H9 (cell line): Measurements from ENCODE around the gene FUNDC2. TPM values are rescaled to one million over a fixed set of nuclear protein-coding genes. Genes with fewer than 3 reads are reported as not detected.

ENCODE experiments used
- DNase-seq: peaks from one replicate; pipeline ENCODE4 v3.0.0-alpha.2; 2017
- H2AFZ ChIP-seq: one replicate; pipeline ENCODE4 v1.6.1; 2013; ENCODE audit warnings: mild to moderate bottlenecking, low read length, control low read depth, moderate library complexity
- H2AK5ac ChIP-seq: 2 replicates; pipeline ENCODE4 v1.6.1; 2013; ENCODE audit warnings: low read length, control low read depth, mixed read lengths; ENCODE audit not compliant: insufficient read length
- H2BK120ac ChIP-seq: one replicate; pipeline ENCODE4 v1.6.1; 2013; ENCODE audit warnings: low read depth, mild to moderate bottlenecking, low read length, control low read depth, inconsistent platforms; ENCODE audit not compliant: poor library complexity, severe bottlenecking
- H2BK12ac ChIP-seq: 2 replicates; pipeline ENCODE4 v1.6.1; 2013; ENCODE audit warnings: low read length, control low read depth, mixed read lengths, low read depth; ENCODE audit not compliant: insufficient read length
- H2BK15ac ChIP-seq: 2 replicates; pipeline ENCODE4 v1.6.1; 2013; ENCODE audit warnings: low read depth, low read length, control low read depth
- H2BK20ac ChIP-seq: one replicate; pipeline ENCODE4 v1.6.1; 2013; ENCODE audit warnings: low read depth, mild to moderate bottlenecking, low read length, control low read depth, inconsistent platforms; ENCODE audit not compliant: poor library complexity, severe bottlenecking
- H2BK5ac ChIP-seq: 2 replicates; pipeline ENCODE4 v1.6.1; 2013; ENCODE audit warnings: low read length, control low read depth, mixed read lengths; ENCODE audit not compliant: insufficient read length
- H3K14ac ChIP-seq: 2 replicates; pipeline ENCODE4 v1.6.1; 2013; ENCODE audit warnings: low read length, control low read depth; ENCODE audit not compliant: insufficient read depth
- H3K18ac ChIP-seq: 2 replicates; pipeline ENCODE4 v1.6.1; 2013; ENCODE audit warnings: low read depth, mild to moderate bottlenecking, mixed read lengths, low read length, control low read depth; ENCODE audit not compliant: insufficient read length
- H3K23ac ChIP-seq: 2 replicates; pipeline ENCODE4 v1.6.1; 2013; ENCODE audit warnings: low read length, control low read depth, mixed read lengths, low read depth; ENCODE audit not compliant: insufficient read length
- H3K23me2 ChIP-seq: 2 replicates; pipeline ENCODE4 v1.6.1; 2013; ENCODE audit warnings: low read depth, mild to moderate bottlenecking, mixed read lengths, low read length, control low read depth; ENCODE audit not compliant: insufficient read length, poor library complexity, severe bottlenecking
- H3K27ac ChIP-seq: 2 replicates; pipeline ENCODE4 v1.5.1; 2013; ENCODE audit warnings: low read length, control low read depth, mixed read lengths, low read depth; ENCODE audit not compliant: insufficient read length
- H3K27me3 ChIP-seq: 2 replicates; pipeline ENCODE4 v1.6.1; 2013; ENCODE audit warnings: low read length, control low read depth, inconsistent platforms; ENCODE audit not compliant: insufficient read depth
- H3K4ac ChIP-seq: 2 replicates; pipeline ENCODE4 v1.6.1; 2013; ENCODE audit warnings: low read depth, mild to moderate bottlenecking, control low read depth, inconsistent platforms, low read length, moderate library complexity
- H3K4me1 ChIP-seq: 2 replicates; pipeline ENCODE4 v1.6.1; 2013; ENCODE audit warnings: low read length, control low read depth, inconsistent platforms; ENCODE audit not compliant: insufficient read depth
- H3K4me2 ChIP-seq: 2 replicates; pipeline ENCODE4 v1.6.1; 2013; ENCODE audit warnings: low read length, control low read depth, mixed read lengths; ENCODE audit not compliant: insufficient read length, insufficient read depth
- H3K56ac ChIP-seq: 2 replicates; pipeline ENCODE4 v1.6.1; 2013; ENCODE audit warnings: low read depth, mild to moderate bottlenecking, mixed read lengths, low read length, control low read depth; ENCODE audit not compliant: insufficient read length
- H3K79me1 ChIP-seq: 2 replicates; pipeline ENCODE4 v1.6.1; 2013; ENCODE audit warnings: low read depth, mild to moderate bottlenecking, moderate library complexity, low read length, control low read depth, inconsistent platforms; ENCODE audit not compliant: insufficient read depth, poor library complexity, severe bottlenecking
- H3K79me2 ChIP-seq: 2 replicates; pipeline ENCODE4 v1.6.1; 2013; ENCODE audit warnings: low read length, control low read depth, inconsistent platforms; ENCODE audit not compliant: insufficient read depth
- H3K9ac ChIP-seq: 2 replicates; pipeline ENCODE4 v1.6.1; 2013; ENCODE audit warnings: low read length, control low read depth, mixed read lengths; ENCODE audit not compliant: insufficient read length; ENCODE audit errors: extremely low read depth
- H3K9me3 ChIP-seq: one replicate; pipeline ENCODE4 v1.6.1; 2013; ENCODE audit warnings: low read depth, low read length, inconsistent platforms; ENCODE audit not compliant: control insufficient read depth
- H3T11ph ChIP-seq: one replicate; pipeline ENCODE4 v1.6.1; 2013; ENCODE audit warnings: mild to moderate bottlenecking, low read length, control low read depth, inconsistent platforms
- H4K20me1 ChIP-seq: one replicate; pipeline ENCODE4 v1.6.1; 2013; ENCODE audit not compliant: control insufficient read depth, insufficient read length, insufficient read depth
- H4K5ac ChIP-seq: 2 replicates; pipeline ENCODE4 v1.6.1; 2013; ENCODE audit warnings: low read depth, mild to moderate bottlenecking, mixed read lengths, low read length, control low read depth; ENCODE audit not compliant: insufficient read length
- H4K8ac ChIP-seq: replicated peaks from 2 replicates; pipeline ENCODE4 v1.6.1; 2013; ENCODE audit warnings: low read length, control low read depth, mixed read lengths, low read depth; ENCODE audit not compliant: insufficient read length
- H4K91ac ChIP-seq: 2 replicates; pipeline ENCODE4 v1.6.1; 2013; ENCODE audit warnings: low read depth, mild to moderate bottlenecking, moderate library complexity, mixed read lengths, low read length, control low read depth; ENCODE audit not compliant: insufficient read length
- H3K27ac Mint-ChIP-seq, 3 experiments: 2 replicates in 2 of 3; 3 replicates in 1 of 3; pipeline ENCODE4 v1.8.0; 2020 to 2021; ENCODE audit warnings: mixed read lengths in 3 of 3, mild to moderate bottlenecking in 1 of 3, moderate library complexity in 1 of 3
- H3K27me3 Mint-ChIP-seq: 2 replicates; pipeline ENCODE4 v1.8.0; 2021; ENCODE audit warnings: low read depth, mild to moderate bottlenecking, moderate library complexity, mixed read lengths
- H3K36me3 Mint-ChIP-seq, 3 experiments: 2 replicates in 2 of 3; 3 replicates in 1 of 3; pipeline ENCODE4 v1.8.0; 2020 to 2021; ENCODE audit warnings: low read depth in 3 of 3, mixed read lengths in 3 of 3; ENCODE audit not compliant: insufficient read depth in 1 of 3
- H3K4me1 Mint-ChIP-seq, 2 experiments: 2 replicates each; pipeline ENCODE4 v1.8.0; 2020; ENCODE audit warnings: mixed read lengths in 2 of 2
- H3K4me3 Mint-ChIP-seq, 2 experiments: 2 replicates in 1 of 2; 3 replicates in 1 of 2; pipeline ENCODE4 v1.8.0; 2020 to 2021; ENCODE audit warnings: mild to moderate bottlenecking in 2 of 2, mixed read lengths in 2 of 2, moderate library complexity in 1 of 2
- H3K9me3 Mint-ChIP-seq, 2 experiments: 2 replicates in 1 of 2; 3 replicates in 1 of 2; pipeline ENCODE4 v1.8.0; 2020; ENCODE audit warnings: mild to moderate bottlenecking in 2 of 2, mixed read lengths in 2 of 2, moderate library complexity in 1 of 2
- WGBS: extraction: QIAGEN DNeasy Blood & Tissue Kit; methylation state at CpG from one replicate; pipeline ENCODE4 v1.1.7; 2013; ENCODE audit warnings: missing lambda C conversion rate, low lambda C conversion rate, mixed read lengths; ENCODE audit not compliant: insufficient read length; ENCODE audit errors: extremely low coverage; 5-methylcytosine and 5-hydroxymethylcytosine counted together
- total RNA-seq: library from RNA; stranded (reverse); gene quantifications from 2 replicates; pipeline ENCODE4 v1.2.1, GENCODE V29; 2021
- TF ChIP-seq, protein P1 (sequence below): fragments of 200-600 bp; sonication (generic); conservative IDR thresholded peaks from 3 replicates; pipeline ENCODE4 v1.8.0; 2021; ENCODE audit warnings: antibody characterized with exemption, mild to moderate bottlenecking

Gene FUNDC2
- total RNA-seq, 1 experiment from 2014 or later: 62.1 TPM

DNA sequence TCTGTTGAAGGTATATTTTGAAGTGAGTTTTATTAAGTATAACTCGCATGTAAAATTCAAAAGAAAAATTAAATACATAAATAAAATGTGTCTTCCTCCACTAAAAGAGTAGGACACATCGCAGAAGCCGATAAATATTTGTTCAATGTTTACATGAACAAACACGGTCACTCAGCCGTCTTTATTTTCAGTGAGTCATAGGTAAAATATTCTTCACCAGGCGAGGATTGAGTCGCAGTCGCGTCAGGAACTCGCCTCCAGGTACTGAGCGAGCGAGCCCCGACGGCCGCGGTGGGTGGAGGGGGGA, 271 bp upstream of the FUNDC2 start:
- no peak overlapping the region for H3K14ac ChIP-seq
- no peaks in the 10 kb centered on the region for H4K20me1 ChIP-seq
- no peak overlapping the region for H3K56ac ChIP-seq
- no peak overlapping the region for H2BK20ac ChIP-seq
- no peaks in the 10 kb centered on the region for H3K79me1 ChIP-seq
- H4K8ac ChIP-seq: no peak overlapping the region
- peaks cover 60 to 66% of the 10 kb centered on the region in 2 experiments for H3K9me3 Mint-ChIP-seq
- no peak overlapping the region for H4K91ac ChIP-seq
- no peak overlapping the region for H3K23ac ChIP-seq
- H2AK5ac ChIP-seq: no peak overlapping the region
- H2BK12ac ChIP-seq: no peak overlapping the region
- TF ChIP-seq, protein P1, sequence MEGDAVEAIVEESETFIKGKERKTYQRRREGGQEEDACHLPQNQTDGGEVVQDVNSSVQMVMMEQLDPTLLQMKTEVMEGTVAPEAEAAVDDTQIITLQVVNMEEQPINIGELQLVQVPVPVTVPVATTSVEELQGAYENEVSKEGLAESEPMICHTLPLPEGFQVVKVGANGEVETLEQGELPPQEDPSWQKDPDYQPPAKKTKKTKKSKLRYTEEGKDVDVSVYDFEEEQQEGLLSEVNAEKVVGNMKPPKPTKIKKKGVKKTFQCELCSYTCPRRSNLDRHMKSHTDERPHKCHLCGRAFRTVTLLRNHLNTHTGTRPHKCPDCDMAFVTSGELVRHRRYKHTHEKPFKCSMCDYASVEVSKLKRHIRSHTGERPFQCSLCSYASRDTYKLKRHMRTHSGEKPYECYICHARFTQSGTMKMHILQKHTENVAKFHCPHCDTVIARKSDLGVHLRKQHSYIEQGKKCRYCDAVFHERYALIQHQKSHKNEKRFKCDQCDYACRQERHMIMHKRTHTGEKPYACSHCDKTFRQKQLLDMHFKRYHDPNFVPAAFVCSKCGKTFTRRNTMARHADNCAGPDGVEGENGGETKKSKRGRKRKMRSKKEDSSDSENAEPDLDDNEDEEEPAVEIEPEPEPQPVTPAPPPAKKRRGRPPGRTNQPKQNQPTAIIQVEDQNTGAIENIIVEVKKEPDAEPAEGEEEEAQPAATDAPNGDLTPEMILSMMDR: no peak
- no peaks in the 10 kb centered on the region for H3K79me2 ChIP-seq
- no peak overlapping the region for H3T11ph ChIP-seq
- H3K27me3 ChIP-seq: no peaks in the 10 kb centered on the region
- no peaks in the 10 kb centered on the region for H3K23me2 ChIP-seq
- H3K4me2 ChIP-seq: no peak overlapping the region
- WGBS: no CpG with 5 or more reads among the region's 16 CpGs
- no peak for DNase-seq
- H2BK5ac ChIP-seq: no peak overlapping the region
- no peaks in the 10 kb centered on the region for H3K27me3 Mint-ChIP-seq
- H3K4me1 ChIP-seq: no peaks in the 10 kb centered on the region
- H2BK15ac ChIP-seq: no peak overlapping the region
- peak overlapping the region; percentile 68 for H3K9ac ChIP-seq
- H2AFZ ChIP-seq: no peak overlapping the region
- no peak overlapping the region for H3K27ac ChIP-seq
- H3K27ac Mint-ChIP-seq: peak overlapping the region; percentile 65 to 91 (median 88); a peak in 3 of 7 replicates
- H3K9me3 ChIP-seq: peaks cover 35% of the 10 kb centered on the region
- no peak overlapping the region for H3K18ac ChIP-seq
- peak overlapping the region; percentile 78 to 87 for H3K4me3 Mint-ChIP-seq
- H4K5ac ChIP-seq: no peak overlapping the region
- H2BK120ac ChIP-seq: no peak overlapping the region
- peaks cover 7 to 10% of the 10 kb centered on the region in 2 experiments for H3K4me1 Mint-ChIP-seq
- H3K36me3 Mint-ChIP-seq: peaks cover 1 to 7% (median 3%) of the 10 kb centered on the region in 3 experiments; a peak in 4 of 7 replicates
- no peak overlapping the region for H3K4ac ChIP-seq
